H9 (cell line): Measurements from ENCODE around the gene FEZF2. TPM values are rescaled to one million over a fixed set of nuclear protein-coding genes. Genes with fewer than 3 reads are reported as not detected.
A peak's percentile ranks its signal among the peaks of the same experiment; 100 is the strongest.

Experiments used
- DNase-seq: peaks from one replicate; pipeline ENCODE4 v3.0.0-alpha.2; 2017
- H2AFZ ChIP-seq: one replicate; pipeline ENCODE4 v1.6.1; 2013; ENCODE audit warnings: mild to moderate bottlenecking, low read length, control low read depth, moderate library complexity
- H2AK5ac ChIP-seq: 2 replicates; pipeline ENCODE4 v1.6.1; 2013; ENCODE audit warnings: low read length, control low read depth, mixed read lengths; ENCODE audit not compliant: insufficient read length
- H2BK120ac ChIP-seq: one replicate; pipeline ENCODE4 v1.6.1; 2013; ENCODE audit warnings: low read depth, mild to moderate bottlenecking, low read length, control low read depth, inconsistent platforms; ENCODE audit not compliant: poor library complexity, severe bottlenecking
- H2BK12ac ChIP-seq: 2 replicates; pipeline ENCODE4 v1.6.1; 2013; ENCODE audit warnings: low read length, control low read depth, mixed read lengths, low read depth; ENCODE audit not compliant: insufficient read length
- H2BK15ac ChIP-seq: 2 replicates; pipeline ENCODE4 v1.6.1; 2013; ENCODE audit warnings: low read depth, low read length, control low read depth
- H2BK20ac ChIP-seq: one replicate; pipeline ENCODE4 v1.6.1; 2013; ENCODE audit warnings: low read depth, mild to moderate bottlenecking, low read length, control low read depth, inconsistent platforms; ENCODE audit not compliant: poor library complexity, severe bottlenecking
- H2BK5ac ChIP-seq: 2 replicates; pipeline ENCODE4 v1.6.1; 2013; ENCODE audit warnings: low read length, control low read depth, mixed read lengths; ENCODE audit not compliant: insufficient read length
- H3K14ac ChIP-seq: 2 replicates; pipeline ENCODE4 v1.6.1; 2013; ENCODE audit warnings: low read length, control low read depth; ENCODE audit not compliant: insufficient read depth
- H3K18ac ChIP-seq: 2 replicates; pipeline ENCODE4 v1.6.1; 2013; ENCODE audit warnings: low read depth, mild to moderate bottlenecking, mixed read lengths, low read length, control low read depth; ENCODE audit not compliant: insufficient read length
- H3K23ac ChIP-seq: 2 replicates; pipeline ENCODE4 v1.6.1; 2013; ENCODE audit warnings: low read length, control low read depth, mixed read lengths, low read depth; ENCODE audit not compliant: insufficient read length
- H3K23me2 ChIP-seq: 2 replicates; pipeline ENCODE4 v1.6.1; 2013; ENCODE audit warnings: low read depth, mild to moderate bottlenecking, mixed read lengths, low read length, control low read depth; ENCODE audit not compliant: insufficient read length, poor library complexity, severe bottlenecking
- H3K27ac ChIP-seq: 2 replicates; pipeline ENCODE4 v1.5.1; 2013; ENCODE audit warnings: low read length, control low read depth, mixed read lengths, low read depth; ENCODE audit not compliant: insufficient read length
- H3K27me3 ChIP-seq: 2 replicates; pipeline ENCODE4 v1.6.1; 2013; ENCODE audit warnings: low read length, control low read depth, inconsistent platforms; ENCODE audit not compliant: insufficient read depth
- H3K4ac ChIP-seq: 2 replicates; pipeline ENCODE4 v1.6.1; 2013; ENCODE audit warnings: low read depth, mild to moderate bottlenecking, control low read depth, inconsistent platforms, low read length, moderate library complexity
- H3K4me1 ChIP-seq: 2 replicates; pipeline ENCODE4 v1.6.1; 2013; ENCODE audit warnings: low read length, control low read depth, inconsistent platforms; ENCODE audit not compliant: insufficient read depth
- H3K4me2 ChIP-seq: 2 replicates; pipeline ENCODE4 v1.6.1; 2013; ENCODE audit warnings: low read length, control low read depth, mixed read lengths; ENCODE audit not compliant: insufficient read length, insufficient read depth
- H3K56ac ChIP-seq: 2 replicates; pipeline ENCODE4 v1.6.1; 2013; ENCODE audit warnings: low read depth, mild to moderate bottlenecking, mixed read lengths, low read length, control low read depth; ENCODE audit not compliant: insufficient read length
- H3K79me1 ChIP-seq: 2 replicates; pipeline ENCODE4 v1.6.1; 2013; ENCODE audit warnings: low read depth, mild to moderate bottlenecking, moderate library complexity, low read length, control low read depth, inconsistent platforms; ENCODE audit not compliant: insufficient read depth, poor library complexity, severe bottlenecking
- H3K79me2 ChIP-seq: 2 replicates; pipeline ENCODE4 v1.6.1; 2013; ENCODE audit warnings: low read length, control low read depth, inconsistent platforms; ENCODE audit not compliant: insufficient read depth
- H3K9ac ChIP-seq: 2 replicates; pipeline ENCODE4 v1.6.1; 2013; ENCODE audit warnings: low read length, control low read depth, mixed read lengths; ENCODE audit not compliant: insufficient read length; ENCODE audit errors: extremely low read depth
- H3K9me3 ChIP-seq: one replicate; pipeline ENCODE4 v1.6.1; 2013; ENCODE audit warnings: low read depth, low read length, inconsistent platforms; ENCODE audit not compliant: control insufficient read depth
- H3T11ph ChIP-seq: one replicate; pipeline ENCODE4 v1.6.1; 2013; ENCODE audit warnings: mild to moderate bottlenecking, low read length, control low read depth, inconsistent platforms
- H4K20me1 ChIP-seq: one replicate; pipeline ENCODE4 v1.6.1; 2013; ENCODE audit not compliant: control insufficient read depth, insufficient read length, insufficient read depth
- H4K5ac ChIP-seq: 2 replicates; pipeline ENCODE4 v1.6.1; 2013; ENCODE audit warnings: low read depth, mild to moderate bottlenecking, mixed read lengths, low read length, control low read depth; ENCODE audit not compliant: insufficient read length
- H4K8ac ChIP-seq: replicated peaks from 2 replicates; pipeline ENCODE4 v1.6.1; 2013; ENCODE audit warnings: low read length, control low read depth, mixed read lengths, low read depth; ENCODE audit not compliant: insufficient read length
- H4K91ac ChIP-seq: 2 replicates; pipeline ENCODE4 v1.6.1; 2013; ENCODE audit warnings: low read depth, mild to moderate bottlenecking, moderate library complexity, mixed read lengths, low read length, control low read depth; ENCODE audit not compliant: insufficient read length
- H3K27ac Mint-ChIP-seq, 3 experiments: 2 replicates in 2 of 3; 3 replicates in 1 of 3; pipeline ENCODE4 v1.8.0; 2020 to 2021; ENCODE audit warnings: mixed read lengths in 3 of 3, mild to moderate bottlenecking in 1 of 3, moderate library complexity in 1 of 3
- H3K27me3 Mint-ChIP-seq: 2 replicates; pipeline ENCODE4 v1.8.0; 2021; ENCODE audit warnings: low read depth, mild to moderate bottlenecking, moderate library complexity, mixed read lengths
- H3K36me3 Mint-ChIP-seq, 3 experiments: 2 replicates in 2 of 3; 3 replicates in 1 of 3; pipeline ENCODE4 v1.8.0; 2020 to 2021; ENCODE audit warnings: low read depth in 3 of 3, mixed read lengths in 3 of 3; ENCODE audit not compliant: insufficient read depth in 1 of 3
- H3K4me1 Mint-ChIP-seq, 2 experiments: 2 replicates each; pipeline ENCODE4 v1.8.0; 2020; ENCODE audit warnings: mixed read lengths in 2 of 2
- H3K4me3 Mint-ChIP-seq, 2 experiments: 2 replicates in 1 of 2; 3 replicates in 1 of 2; pipeline ENCODE4 v1.8.0; 2020 to 2021; ENCODE audit warnings: mild to moderate bottlenecking in 2 of 2, mixed read lengths in 2 of 2, moderate library complexity in 1 of 2
- H3K9me3 Mint-ChIP-seq, 2 experiments: 2 replicates in 1 of 2; 3 replicates in 1 of 2; pipeline ENCODE4 v1.8.0; 2020; ENCODE audit warnings: mild to moderate bottlenecking in 2 of 2, mixed read lengths in 2 of 2, moderate library complexity in 1 of 2
- CTCF ChIP-seq: fragments of 200-600 bp; sonication (generic); conservative IDR thresholded peaks from 3 replicates; pipeline ENCODE4 v1.8.0; 2021; ENCODE audit warnings: antibody characterized with exemption, mild to moderate bottlenecking
- WGBS: extraction: QIAGEN DNeasy Blood & Tissue Kit; methylation state at CpG from one replicate; pipeline ENCODE4 v1.1.7; 2013; ENCODE audit warnings: missing lambda C conversion rate, low lambda C conversion rate, mixed read lengths; ENCODE audit not compliant: insufficient read length; ENCODE audit errors: extremely low coverage; 5-methylcytosine and 5-hydroxymethylcytosine counted together
- total RNA-seq: library from RNA; stranded (reverse); gene quantifications from 2 replicates; pipeline ENCODE4 v1.2.1, GENCODE V29; 2021

The FEZF2 gene
- total RNA-seq, 1 experiment from 2014 or later: 0.11 TPM

- peaks cover 58% of the 10 kb centered on the region for H3K27me3 ChIP-seq
- H3K14ac ChIP-seq: no peak overlapping the region
- no peak overlapping the region for H4K5ac ChIP-seq
- H3K4me2 ChIP-seq: peak overlapping the region; percentile 83
- peaks cover 53 to 61% of the 10 kb centered on the region in 2 experiments for H3K4me1 Mint-ChIP-seq
- H4K8ac ChIP-seq: no peak overlapping the region
- no peaks in the 10 kb centered on the region for H3K79me2 ChIP-seq
- peaks cover 9% of the 10 kb centered on the region for H3K23me2 ChIP-seq
- H2BK5ac ChIP-seq: no peak overlapping the region
- H2BK120ac ChIP-seq: no peak overlapping the region
- DNase-seq: peak; percentile 29
- no peak overlapping the region for H3T11ph ChIP-seq
- H3K4me1 ChIP-seq: no peaks in the 10 kb centered on the region; the same call in 1 of the 2 replicates
- no peak overlapping the region for H3K23ac ChIP-seq
- H2BK20ac ChIP-seq: no peak overlapping the region
- peak overlapping the region in 1 of 3 experiments; percentile 13; a peak in 1 of 7 replicates for H3K27ac Mint-ChIP-seq
- no peak overlapping the region for H4K91ac ChIP-seq
- H3K27me3 Mint-ChIP-seq: peaks cover 83% of the 10 kb centered on the region
- H4K20me1 ChIP-seq: no peaks in the 10 kb centered on the region
- no peak overlapping the region for H3K56ac ChIP-seq
- H3K27ac ChIP-seq: no peak overlapping the region
- H3K36me3 Mint-ChIP-seq: no peaks in the 10 kb centered on the region; a peak in 1 of 7 replicates
- no peak overlapping the region for H3K18ac ChIP-seq
- WGBS: no CpG with 5 or more reads among the region's 16 CpGs
- no peaks in the 10 kb centered on the region for H3K9me3 ChIP-seq
- peaks cover under 1 to 4% of the 10 kb centered on the region in 2 experiments; a peak in 2 of 5 replicates for H3K9me3 Mint-ChIP-seq
- TF ChIP-seq CTCF: no peak
- no peak overlapping the region for H3K4ac ChIP-seq
- H2AK5ac ChIP-seq: no peak overlapping the region
- no peak overlapping the region for H2BK12ac ChIP-seq
- no peak overlapping the region for H2BK15ac ChIP-seq
- no peaks in the 10 kb centered on the region for H3K79me1 ChIP-seq
- H2AFZ ChIP-seq: no peak overlapping the region
- no peak overlapping the region for H3K9ac ChIP-seq
- H3K4me3 Mint-ChIP-seq: peak overlapping the region; percentile 33 to 58
These were observed 7.8 kb downstream of the FEZF2 start for GRCh38 chr3:62365391-62366125.
